ENCODE data around the gene EMILIN2. TPM values are rescaled to one million over a fixed set of nuclear protein-coding genes. Genes with fewer than 3 reads are reported as not detected.

Gene EMILIN2
- total RNA-seq, 1 experiment from 2014 or later, result 11.7 TPM

DNA sequence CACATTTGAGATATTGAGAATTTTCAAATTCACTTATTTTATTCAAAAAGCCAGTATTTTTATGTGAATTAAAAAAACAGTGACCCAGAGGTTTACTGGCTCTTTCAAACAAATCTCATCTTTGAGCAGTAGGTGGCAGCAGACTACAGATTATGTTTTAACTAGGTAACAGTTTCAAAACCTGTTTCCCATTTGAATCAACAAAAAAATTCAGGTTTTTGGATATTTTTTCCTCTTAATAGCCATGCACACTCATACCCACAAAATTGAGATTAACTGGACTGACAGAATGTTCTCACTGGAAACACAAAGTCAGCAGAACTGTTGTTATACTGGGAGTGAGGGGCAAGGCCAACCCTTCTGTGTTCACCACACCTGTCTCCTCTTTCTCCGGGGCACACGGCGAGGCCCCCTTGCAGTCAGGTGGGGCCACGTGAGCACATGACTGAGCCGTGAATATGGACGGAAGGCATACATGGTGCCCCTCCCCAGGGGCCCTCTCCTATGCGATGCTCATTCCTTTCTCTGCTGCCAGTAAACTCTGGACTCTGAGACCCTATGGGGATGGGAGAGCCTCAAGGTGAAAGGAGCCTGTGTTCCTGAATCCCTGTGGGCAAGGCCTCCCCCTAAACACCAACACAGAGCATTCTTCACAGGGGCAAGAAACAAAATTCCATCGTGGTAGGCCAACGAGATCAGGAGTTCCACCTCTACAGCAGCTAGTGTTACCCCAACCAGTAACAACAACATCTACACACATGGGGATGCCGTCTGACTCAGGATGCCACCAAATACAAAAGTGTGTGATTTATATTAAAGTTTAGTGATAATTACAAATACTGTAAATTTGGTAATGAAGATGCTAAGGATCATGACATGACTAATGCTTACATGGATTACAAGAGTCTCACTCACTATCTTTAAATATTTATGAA lies 85.7 kb downstream of the EMILIN2 start:
- ChIA-PET POLR2A (no interaction called here), CTCF (interaction anchor here (1.0 to 2.2 kb wide), 6 partner anchors 53 to 315 kb away, joined by 3 to 8 read pairs (median 4); partner anchors contain the start of gene MYL12A)
- Mint-ChIP-seq H3K27ac (peak overlapping the region; percentile 36; the same call in 1 of the 2 replicates), H3K27me3 (ENCODE audit: low read depth) (no peaks in the 10 kb centered on the region), H3K36me3 (peaks cover 7% of the 10 kb centered on the region), H3K4me1 (peaks cover 6% of the 10 kb centered on the region), H3K4me3 (no peak overlapping the region), H3K9me3 (no peaks in the 10 kb centered on the region)
- TF ChIP-seq, protein P1, sequence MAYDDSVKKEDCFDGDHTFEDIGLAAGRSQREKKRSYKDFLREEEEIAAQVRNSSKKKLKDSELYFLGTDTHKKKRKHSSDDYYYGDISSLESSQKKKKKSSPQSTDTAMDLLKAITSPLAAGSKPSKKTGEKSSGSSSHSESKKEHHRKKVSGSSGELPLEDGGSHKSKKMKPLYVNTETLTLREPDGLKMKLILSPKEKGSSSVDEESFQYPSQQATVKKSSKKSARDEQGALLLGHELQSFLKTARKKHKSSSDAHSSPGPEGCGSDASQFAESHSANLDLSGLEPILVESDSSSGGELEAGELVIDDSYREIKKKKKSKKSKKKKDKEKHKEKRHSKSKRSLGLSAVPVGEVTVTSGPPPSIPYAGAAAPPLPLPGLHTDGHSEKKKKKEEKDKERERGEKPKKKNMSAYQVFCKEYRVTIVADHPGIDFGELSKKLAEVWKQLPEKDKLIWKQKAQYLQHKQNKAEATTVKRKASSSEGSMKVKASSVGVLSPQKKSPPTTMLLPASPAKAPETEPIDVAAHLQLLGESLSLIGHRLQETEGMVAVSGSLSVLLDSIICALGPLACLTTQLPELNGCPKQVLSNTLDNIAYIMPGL (CRISPR knock-in tag; IDR thresholded peaks at IDR 0.05), result no peak
- TF ChIP-seq, protein P2, sequence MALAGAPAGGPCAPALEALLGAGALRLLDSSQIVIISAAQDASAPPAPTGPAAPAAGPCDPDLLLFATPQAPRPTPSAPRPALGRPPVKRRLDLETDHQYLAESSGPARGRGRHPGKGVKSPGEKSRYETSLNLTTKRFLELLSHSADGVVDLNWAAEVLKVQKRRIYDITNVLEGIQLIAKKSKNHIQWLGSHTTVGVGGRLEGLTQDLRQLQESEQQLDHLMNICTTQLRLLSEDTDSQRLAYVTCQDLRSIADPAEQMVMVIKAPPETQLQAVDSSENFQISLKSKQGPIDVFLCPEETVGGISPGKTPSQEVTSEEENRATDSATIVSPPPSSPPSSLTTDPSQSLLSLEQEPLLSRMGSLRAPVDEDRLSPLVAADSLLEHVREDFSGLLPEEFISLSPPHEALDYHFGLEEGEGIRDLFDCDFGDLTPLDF (CRISPR knock-in tag; IDR thresholded peaks at IDR 0.05), result no peak
- TF ChIP-seq, protein P3, sequence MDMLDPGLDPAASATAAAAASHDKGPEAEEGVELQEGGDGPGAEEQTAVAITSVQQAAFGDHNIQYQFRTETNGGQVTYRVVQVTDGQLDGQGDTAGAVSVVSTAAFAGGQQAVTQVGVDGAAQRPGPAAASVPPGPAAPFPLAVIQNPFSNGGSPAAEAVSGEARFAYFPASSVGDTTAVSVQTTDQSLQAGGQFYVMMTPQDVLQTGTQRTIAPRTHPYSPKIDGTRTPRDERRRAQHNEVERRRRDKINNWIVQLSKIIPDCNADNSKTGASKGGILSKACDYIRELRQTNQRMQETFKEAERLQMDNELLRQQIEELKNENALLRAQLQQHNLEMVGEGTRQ (CRISPR knock-in tag; IDR thresholded peaks at IDR 0.05), result peak; percentile 77
- TF ChIP-seq, protein P4, sequence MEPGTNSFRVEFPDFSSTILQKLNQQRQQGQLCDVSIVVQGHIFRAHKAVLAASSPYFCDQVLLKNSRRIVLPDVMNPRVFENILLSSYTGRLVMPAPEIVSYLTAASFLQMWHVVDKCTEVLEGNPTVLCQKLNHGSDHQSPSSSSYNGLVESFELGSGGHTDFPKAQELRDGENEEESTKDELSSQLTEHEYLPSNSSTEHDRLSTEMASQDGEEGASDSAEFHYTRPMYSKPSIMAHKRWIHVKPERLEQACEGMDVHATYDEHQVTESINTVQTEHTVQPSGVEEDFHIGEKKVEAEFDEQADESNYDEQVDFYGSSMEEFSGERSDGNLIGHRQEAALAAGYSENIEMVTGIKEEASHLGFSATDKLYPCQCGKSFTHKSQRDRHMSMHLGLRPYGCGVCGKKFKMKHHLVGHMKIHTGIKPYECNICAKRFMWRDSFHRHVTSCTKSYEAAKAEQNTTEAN (CRISPR knock-in tag; IDR thresholded peaks at IDR 0.05), result 0 out of 2 replicates have a peak, but pooled peaks have one; percentile 47
- TF ChIP-seq, protein P5, sequence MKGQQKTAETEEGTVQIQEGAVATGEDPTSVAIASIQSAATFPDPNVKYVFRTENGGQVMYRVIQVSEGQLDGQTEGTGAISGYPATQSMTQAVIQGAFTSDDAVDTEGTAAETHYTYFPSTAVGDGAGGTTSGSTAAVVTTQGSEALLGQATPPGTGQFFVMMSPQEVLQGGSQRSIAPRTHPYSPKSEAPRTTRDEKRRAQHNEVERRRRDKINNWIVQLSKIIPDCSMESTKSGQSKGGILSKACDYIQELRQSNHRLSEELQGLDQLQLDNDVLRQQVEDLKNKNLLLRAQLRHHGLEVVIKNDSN (CRISPR knock-in tag; IDR thresholded peaks at IDR 0.05), result peak; percentile 84; the same call in 1 of the 2 replicates
- TF ChIP-seq NR3C1 (CRISPR knock-in tag; conservative IDR thresholded peaks at IDR 0.05; ENCODE audit: low read depth) (no peak), JUN (CRISPR knock-in tag; IDR thresholded peaks at IDR 0.05) (no peak)
- TF ChIP-seq, protein P6, sequence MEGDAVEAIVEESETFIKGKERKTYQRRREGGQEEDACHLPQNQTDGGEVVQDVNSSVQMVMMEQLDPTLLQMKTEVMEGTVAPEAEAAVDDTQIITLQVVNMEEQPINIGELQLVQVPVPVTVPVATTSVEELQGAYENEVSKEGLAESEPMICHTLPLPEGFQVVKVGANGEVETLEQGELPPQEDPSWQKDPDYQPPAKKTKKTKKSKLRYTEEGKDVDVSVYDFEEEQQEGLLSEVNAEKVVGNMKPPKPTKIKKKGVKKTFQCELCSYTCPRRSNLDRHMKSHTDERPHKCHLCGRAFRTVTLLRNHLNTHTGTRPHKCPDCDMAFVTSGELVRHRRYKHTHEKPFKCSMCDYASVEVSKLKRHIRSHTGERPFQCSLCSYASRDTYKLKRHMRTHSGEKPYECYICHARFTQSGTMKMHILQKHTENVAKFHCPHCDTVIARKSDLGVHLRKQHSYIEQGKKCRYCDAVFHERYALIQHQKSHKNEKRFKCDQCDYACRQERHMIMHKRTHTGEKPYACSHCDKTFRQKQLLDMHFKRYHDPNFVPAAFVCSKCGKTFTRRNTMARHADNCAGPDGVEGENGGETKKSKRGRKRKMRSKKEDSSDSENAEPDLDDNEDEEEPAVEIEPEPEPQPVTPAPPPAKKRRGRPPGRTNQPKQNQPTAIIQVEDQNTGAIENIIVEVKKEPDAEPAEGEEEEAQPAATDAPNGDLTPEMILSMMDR (IDR thresholded peaks at IDR 0.05), result peak; percentile 72
- TF ChIP-seq, protein P7, sequence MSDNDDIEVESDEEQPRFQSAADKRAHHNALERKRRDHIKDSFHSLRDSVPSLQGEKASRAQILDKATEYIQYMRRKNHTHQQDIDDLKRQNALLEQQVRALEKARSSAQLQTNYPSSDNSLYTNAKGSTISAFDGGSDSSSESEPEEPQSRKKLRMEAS (CRISPR knock-in tag; IDR thresholded peaks at IDR 0.05), result peak; percentile 71; the same call in 1 of the 2 replicates
- ATAC-seq (peak; percentile 88), DNase-seq (ENCODE audit: low spot score) (peak; percentile 38)

DNA sequence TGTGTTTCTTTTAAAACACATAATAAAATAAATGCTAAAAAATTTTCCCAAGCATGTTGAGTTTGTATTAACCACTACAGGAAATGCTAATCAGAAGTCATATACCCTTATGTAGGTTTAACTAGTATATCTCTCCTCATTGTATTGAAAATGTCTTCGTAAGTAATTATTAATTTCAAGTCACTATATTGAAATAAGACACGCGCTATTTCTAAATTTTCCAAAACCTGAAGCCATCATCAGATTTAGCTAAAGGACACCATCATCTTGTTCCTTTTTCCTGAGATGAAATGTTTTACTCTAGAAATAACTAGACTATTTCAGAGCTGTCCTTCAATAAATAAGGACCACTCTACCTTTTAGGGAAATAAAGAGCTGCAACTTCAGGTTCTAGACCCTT lies 87.2 kb downstream of the EMILIN2 start:
- peaks cover 6% of the 10 kb centered on the region for H3K4me1 Mint-ChIP-seq
- DNase-seq (ENCODE audit: low spot score) (no peak), ATAC-seq (no peak)
- CTCF ChIA-PET, result interaction anchor here (0.7 to 2.2 kb wide), 7 partner anchors 14 to 313 kb away, joined by 3 to 8 read pairs (median 3); partner anchors contain the start of gene MYL12A
- H3K36me3 Mint-ChIP-seq, result peaks cover 7% of the 10 kb centered on the region
- POLR2A ChIA-PET, result no interaction called here
- no peak for TF ChIP-seq ESRRA (CRISPR knock-in tag; IDR thresholded peaks at IDR 0.05; ENCODE audit: borderline replicate concordance)
- TF ChIP-seq, protein P8, sequence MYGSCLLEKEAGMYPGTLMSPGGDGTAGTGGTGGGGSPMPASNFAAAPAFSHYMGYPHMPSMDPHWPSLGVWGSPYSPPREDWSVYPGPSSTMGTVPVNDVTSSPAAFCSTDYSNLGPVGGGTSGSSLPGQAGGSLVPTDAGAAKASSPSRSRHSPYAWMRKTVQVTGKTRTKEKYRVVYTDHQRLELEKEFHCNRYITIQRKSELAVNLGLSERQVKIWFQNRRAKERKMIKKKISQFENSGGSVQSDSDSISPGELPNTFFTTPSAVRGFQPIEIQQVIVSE (CRISPR knock-in tag; IDR thresholded peaks at IDR 0.05; ENCODE audit: borderline replicate concordance), result no peak
- TF ChIP-seq, protein P3 (CRISPR knock-in tag; IDR thresholded peaks at IDR 0.05), result no peak
- H3K27me3 Mint-ChIP-seq (ENCODE audit: low read depth), result no peaks in the 10 kb centered on the region
- no peak overlapping the region for H3K27ac Mint-ChIP-seq
- no peak overlapping the region for H3K4me3 Mint-ChIP-seq
- H3K9me3 Mint-ChIP-seq, result no peaks in the 10 kb centered on the region

Measured in WTC11 (cell line).